PC-3 (cell line): ENCODE results near the gene PGS1. TPM values are rescaled to one million over a fixed set of nuclear protein-coding genes. Genes with fewer than 3 reads are reported as not detected.
A peak's percentile ranks its signal among the peaks of the same experiment; 100 is the strongest.

Source experiments
- ATAC-seq: fragments of 200-7000 bp; cut with Tn5 transposase; 2 replicates; pipeline ENCODE4 v1.9.1; 2020; ENCODE audit warnings: mild to moderate bottlenecking, moderate library complexity
- BruUV-seq: library from RNA; stranded (reverse); fragments of 400-500 nt; replicated peaks from 2 replicates; lab custom pipeline; 2021; lab: Mats Ljungman, UMichigan
- CTCF ChIA-PET: fragments of 300-600 bp; sonication (Branson Sonifier 250); formaldehyde crosslinking; loops from one replicate; lab custom pipeline; 2022; ENCODE audit warnings: antibody characterized with exemption; lab: Charles Lee
- POLR2A ChIA-PET: fragments of 300-600 bp; sonication (Branson Sonifier 250); formaldehyde crosslinking; loops from one replicate; lab custom pipeline; 2022; ENCODE audit warnings: antibody characterized with exemption; ENCODE audit not compliant: unreplicated experiment; lab: Charles Lee
- DNase-seq: peaks from one replicate; pipeline ENCODE4 v3.0.0-alpha.2; 2015
- H2AFZ ChIP-seq: fragments of 300-600 bp; sonication (generic); 2 replicates; pipeline ENCODE4 v1.6.0; 2016; ENCODE audit warnings: antibody characterized with exemption, low read length
- H3F3A ChIP-seq: fragments of 300-600 bp; sonication (generic); one replicate; pipeline ENCODE4 v1.6.0; 2017; ENCODE audit warnings: antibody characterized with exemption, low read length, control low read depth, mild to moderate bottlenecking; ENCODE audit not compliant: unreplicated experiment
- H3K27ac ChIP-seq: fragments of 300-600 bp; sonication (generic); 2 replicates; pipeline ENCODE4 v1.5.1; 2016; ENCODE audit warnings: mild to moderate bottlenecking, low read length
- H3K27me3 ChIP-seq: fragments of 300-600 bp; sonication (generic); 2 replicates; pipeline ENCODE4 v1.6.1; 2016; ENCODE audit warnings: low read length, mixed read lengths
- H3K36me3 ChIP-seq: fragments of 300-600 bp; sonication (generic); 2 replicates; pipeline ENCODE4 v1.6.1; 2016; ENCODE audit warnings: low read depth, mixed run types, low read length, mixed read lengths
- H3K4me1 ChIP-seq: fragments of 300-600 bp; sonication (generic); 2 replicates; pipeline ENCODE4 v1.5.1; 2016; ENCODE audit warnings: low read length; ENCODE audit not compliant: insufficient read depth
- H3K4me2 ChIP-seq: fragments of 300-600 bp; sonication (generic); 2 replicates; pipeline ENCODE4 v1.6.0; 2016; ENCODE audit warnings: low read length
- H3K4me3 ChIP-seq: fragments of 300-600 bp; sonication (generic); 2 replicates; pipeline ENCODE4 v1.5.1; 2016; ENCODE audit warnings: mild to moderate bottlenecking, low read length, mixed read lengths
- H3K79me2 ChIP-seq: fragments of 300-600 bp; sonication (generic); 2 replicates; pipeline ENCODE4 v1.6.1; 2017; ENCODE audit warnings: low read length, mixed read lengths
- H3K9ac ChIP-seq: fragments of 300-600 bp; sonication (generic); 2 replicates; pipeline ENCODE4 v1.6.0; 2016; ENCODE audit warnings: mild to moderate bottlenecking, low read length
- H3K9me2 ChIP-seq: fragments of 300-600 bp; sonication (generic); replicated peaks from 2 replicates; pipeline ENCODE4 v1.6.1; 2016; ENCODE audit warnings: mixed run types, low read length, mixed read lengths
- H3K9me3 ChIP-seq: fragments of 300-600 bp; sonication (generic); 2 replicates; pipeline ENCODE4 v1.6.1; 2016; ENCODE audit warnings: low read length, mixed read lengths
- H4K20me1 ChIP-seq: fragments of 300-600 bp; sonication (generic); 2 replicates; pipeline ENCODE4 v1.6.1; 2016; ENCODE audit warnings: low read length, mixed read lengths
- EZH2 ChIP-seq: fragments of 300-600 bp; sonication (generic); IDR thresholded peaks from one replicate; pipeline ENCODE4 v1.6.1; 2017; ENCODE audit warnings: antibody characterized with exemption, mild to moderate bottlenecking, low read length; ENCODE audit not compliant: unreplicated experiment
- EZH2phosphoT487 ChIP-seq: fragments of 300-600 bp; sonication (generic); IDR thresholded peaks from 2 replicates; pipeline ENCODE4 v1.6.1; 2018; ENCODE audit warnings: mild to moderate bottlenecking, antibody characterized with exemption, low read length, borderline replicate concordance
- intact Hi-C: fragments of 100-400 bp; cut with micrococcal nuclease; formaldehyde crosslinking; loops from 2 replicates; pipeline ENCODE4 v1.9.0; 2023
- total RNA-seq: library from RNA; depleted of rRNA; stranded (reverse); fragments of >200 nt; gene quantifications from 2 replicates; pipeline ENCODE4 v1.2.3, GENCODE V29; 2014
- TF ChIP-seq, protein P1 (sequence below): fragments of 300-600 bp; sonication (generic); conservative IDR thresholded peaks from 2 replicates; pipeline ENCODE4 v1.5.1; 2017; ENCODE audit warnings: antibody characterized with exemption, low read depth, mild to moderate bottlenecking, low read length

The PGS1 gene
- total RNA-seq, 1 experiment from 2014 or later, result 47.0 TPM

DNA sequence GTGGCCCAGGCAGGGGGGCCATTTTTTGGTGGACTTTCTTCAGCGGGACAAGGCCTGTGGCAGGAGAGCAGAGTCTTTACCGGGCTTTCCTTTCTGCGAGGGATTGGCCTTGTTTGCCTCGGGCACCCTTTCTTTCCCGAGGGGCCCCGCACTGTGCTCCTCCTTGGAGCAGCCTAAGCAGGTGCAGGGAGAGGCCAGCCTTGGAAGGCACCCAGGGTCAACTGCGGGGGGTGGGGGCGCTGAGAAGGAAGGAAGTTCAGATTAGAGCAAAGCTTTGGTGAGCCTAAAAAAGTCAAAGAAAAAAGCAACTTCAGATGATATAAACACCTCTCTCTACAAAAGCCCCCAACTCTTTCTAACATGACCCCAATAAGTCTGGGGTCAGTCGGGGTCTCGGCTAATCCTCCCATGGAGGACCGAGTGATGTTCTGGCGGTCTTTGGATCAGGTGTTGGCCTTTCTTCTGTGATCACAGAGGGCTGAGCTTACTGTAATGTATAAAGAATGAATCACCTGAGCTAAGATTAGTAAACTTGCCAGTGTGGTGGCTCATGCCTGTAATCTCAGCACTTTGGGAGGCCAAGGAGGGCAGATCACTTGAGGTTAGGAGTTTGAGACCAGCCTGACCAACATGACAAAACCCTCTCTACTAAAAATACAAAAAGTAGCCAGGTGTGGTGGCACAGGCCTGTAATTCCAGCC lies 63.0 kb downstream of the PGS1 start:
- CTCF ChIA-PET, result interaction anchor here (0.6 kb wide), 1 partner anchor 299 kb away, joined by 21 read pairs; no protein-coding TSS in a partner anchor
- Histone ChIP-seq H3K27me3 (no peaks in the 10 kb centered on the region), H3K27ac (no peak overlapping the region), H3F3A (no peaks in the 10 kb centered on the region), H3K9ac (no peak overlapping the region), H3K9me3 (no peaks in the 10 kb centered on the region), H3K36me3 (no peaks in the 10 kb centered on the region), H3K4me1 (peaks cover 4% of the 10 kb centered on the region; the same call in 1 of the 2 replicates), H2AFZ (no peak overlapping the region), H3K4me3 (no peak overlapping the region), H3K79me2 (no peaks in the 10 kb centered on the region), H3K4me2 (no peak overlapping the region), H3K9me2 (no peaks in the 10 kb centered on the region), H4K20me1 (no peaks in the 10 kb centered on the region)
- POLR2A ChIA-PET, result no interaction called here
- peak; percentile 38 for DNase-seq
- TF ChIP-seq, protein P1, sequence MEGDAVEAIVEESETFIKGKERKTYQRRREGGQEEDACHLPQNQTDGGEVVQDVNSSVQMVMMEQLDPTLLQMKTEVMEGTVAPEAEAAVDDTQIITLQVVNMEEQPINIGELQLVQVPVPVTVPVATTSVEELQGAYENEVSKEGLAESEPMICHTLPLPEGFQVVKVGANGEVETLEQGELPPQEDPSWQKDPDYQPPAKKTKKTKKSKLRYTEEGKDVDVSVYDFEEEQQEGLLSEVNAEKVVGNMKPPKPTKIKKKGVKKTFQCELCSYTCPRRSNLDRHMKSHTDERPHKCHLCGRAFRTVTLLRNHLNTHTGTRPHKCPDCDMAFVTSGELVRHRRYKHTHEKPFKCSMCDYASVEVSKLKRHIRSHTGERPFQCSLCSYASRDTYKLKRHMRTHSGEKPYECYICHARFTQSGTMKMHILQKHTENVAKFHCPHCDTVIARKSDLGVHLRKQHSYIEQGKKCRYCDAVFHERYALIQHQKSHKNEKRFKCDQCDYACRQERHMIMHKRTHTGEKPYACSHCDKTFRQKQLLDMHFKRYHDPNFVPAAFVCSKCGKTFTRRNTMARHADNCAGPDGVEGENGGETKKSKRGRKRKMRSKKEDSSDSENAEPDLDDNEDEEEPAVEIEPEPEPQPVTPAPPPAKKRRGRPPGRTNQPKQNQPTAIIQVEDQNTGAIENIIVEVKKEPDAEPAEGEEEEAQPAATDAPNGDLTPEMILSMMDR, result no peak
- no peak for TF ChIP-seq EZH2phosphoT487
- no peak for TF ChIP-seq EZH2
- peak; percentile 40; the same call in 1 of the 2 replicates for ATAC-seq
- intact Hi-C loops, result no loop called here
- no TSS peak for BruUV-seq

DNA sequence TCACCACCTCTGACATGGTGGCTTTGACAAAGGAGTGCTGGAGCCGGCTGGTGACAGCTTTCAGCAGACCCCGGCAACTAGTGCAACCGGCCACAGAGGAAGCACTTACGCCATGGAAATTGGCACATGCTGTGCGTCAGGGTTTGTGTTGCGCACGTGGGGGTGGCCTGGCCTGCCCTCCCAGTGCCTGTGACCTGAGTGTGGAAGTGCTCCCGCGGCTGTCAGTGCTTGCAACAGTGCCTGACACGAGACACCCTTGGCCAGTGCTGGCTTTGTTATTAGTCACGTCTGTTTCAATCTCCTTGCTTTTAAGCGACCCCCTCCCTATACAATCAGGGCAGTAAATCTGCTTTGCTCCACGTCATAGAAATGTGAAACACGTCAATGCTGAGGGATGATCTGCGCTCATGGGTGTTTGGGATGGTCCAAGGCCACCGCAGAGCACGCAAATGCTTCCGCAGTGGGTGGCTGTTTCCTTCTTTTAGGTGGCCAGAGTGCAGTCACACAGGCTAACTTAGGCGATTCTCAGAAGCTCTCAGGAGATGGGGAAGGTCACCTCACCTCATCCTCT lies 64.3 kb downstream of the PGS1 start:
- no peaks in the 10 kb centered on the region for H3K27me3 ChIP-seq
- H4K20me1 ChIP-seq, result no peaks in the 10 kb centered on the region
- intact Hi-C loops, result no loop called here
- H3K4me1 ChIP-seq, result peaks cover 4% of the 10 kb centered on the region; the same call in 1 of the 2 replicates
- BruUV-seq, result no TSS peak
- H3K9ac ChIP-seq, result no peak overlapping the region
- no peaks in the 10 kb centered on the region for H3K36me3 ChIP-seq
- no peak overlapping the region for H2AFZ ChIP-seq
- ATAC-seq (no peak), DNase-seq (no peak)
- ChIA-PET CTCF (no interaction called here), POLR2A (no interaction called here)
- TF ChIP-seq, protein P1, result no peak
- TF ChIP-seq EZH2, result no peak
- no peak for TF ChIP-seq EZH2phosphoT487
- H3F3A ChIP-seq, result no peaks in the 10 kb centered on the region
- no peaks in the 10 kb centered on the region for H3K79me2 ChIP-seq
- H3K9me2 ChIP-seq, result no peaks in the 10 kb centered on the region
- no peak overlapping the region for H3K27ac ChIP-seq
- no peak overlapping the region for H3K4me2 ChIP-seq
- H3K9me3 ChIP-seq, result no peaks in the 10 kb centered on the region
- H3K4me3 ChIP-seq, result no peak overlapping the region

DNA sequence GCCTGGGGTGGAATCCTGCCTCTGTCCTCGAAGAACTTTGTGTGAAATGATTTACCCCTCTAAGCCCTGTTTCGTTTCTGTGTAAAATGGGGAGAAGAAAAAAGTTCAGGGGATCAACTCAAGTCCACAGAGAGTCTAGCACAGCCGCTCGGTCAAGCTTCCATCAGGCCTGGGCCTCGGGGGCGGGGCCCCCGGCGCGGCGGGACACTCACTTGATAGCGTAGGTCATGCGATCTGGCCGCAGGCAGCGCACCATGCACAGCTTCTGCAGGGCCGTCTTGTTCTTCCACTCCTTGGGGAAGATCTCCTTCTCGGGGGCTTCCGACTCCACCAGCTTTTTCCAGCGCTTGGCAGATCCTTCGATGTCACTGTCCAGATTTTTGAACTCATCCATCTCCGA lies 65.9 kb downstream of the PGS1 start:
- peaks cover 4% of the 10 kb centered on the region; the same call in 1 of the 2 replicates for H3K4me1 ChIP-seq

More for the DNA sequence above, 65.9 kb downstream of the PGS1 start:
- Histone ChIP-seq H3K4me3 (no peak overlapping the region), H3F3A (no peaks in the 10 kb centered on the region), H3K27me3 (no peaks in the 10 kb centered on the region), H3K9ac (no peak overlapping the region), H2AFZ (no peak overlapping the region), H3K27ac (no peak overlapping the region), H3K4me2 (no peak overlapping the region), H4K20me1 (no peaks in the 10 kb centered on the region), H3K36me3 (no peaks in the 10 kb centered on the region), H3K9me2 (no peaks in the 10 kb centered on the region), H3K79me2 (no peaks in the 10 kb centered on the region), H3K9me3 (no peaks in the 10 kb centered on the region)
- POLR2A ChIA-PET, result no interaction called here
- CTCF ChIA-PET, result no interaction called here
- no peak for TF ChIP-seq EZH2phosphoT487
- TF ChIP-seq, protein P1, result no peak
- no peak for TF ChIP-seq EZH2
- DNase-seq, result no peak
- no peak for ATAC-seq
- BruUV-seq, result no TSS peak
- intact Hi-C loops, result no loop called here
